Endothelial cell (in vitro differentiated cells): ENCODE measurements around the gene TNFSF8. TPM values are rescaled to one million over a fixed set of nuclear protein-coding genes. Genes with fewer than 3 reads are reported as not detected.
A peak's percentile ranks its signal among the peaks of the same experiment; 100 is the strongest.

Source experiments
- DNase-seq: peaks from one replicate; pipeline ENCODE4 v3.0.0; 2021; ENCODE audit warnings: low spot score
- H3K27ac Mint-ChIP-seq: one replicate; pipeline ENCODE4 v1.8.0; 2021; ENCODE audit warnings: mixed read lengths, inconsistent platforms; ENCODE audit not compliant: unreplicated experiment
- H3K27me3 Mint-ChIP-seq: one replicate; pipeline ENCODE4 v1.8.0; 2021; ENCODE audit warnings: mild to moderate bottlenecking, moderate library complexity, mixed read lengths, inconsistent platforms; ENCODE audit not compliant: unreplicated experiment
- H3K36me3 Mint-ChIP-seq: one replicate; pipeline ENCODE4 v1.8.0; 2021; ENCODE audit warnings: mild to moderate bottlenecking, low read depth, mixed read lengths, inconsistent platforms; ENCODE audit not compliant: unreplicated experiment
- H3K4me1 Mint-ChIP-seq: one replicate; pipeline ENCODE4 v1.8.0; 2021; ENCODE audit warnings: mild to moderate bottlenecking, mixed read lengths, inconsistent platforms; ENCODE audit not compliant: unreplicated experiment
- H3K4me3 Mint-ChIP-seq: one replicate; pipeline ENCODE4 v1.8.0; 2021; ENCODE audit warnings: mild to moderate bottlenecking, mixed read lengths, inconsistent platforms; ENCODE audit not compliant: unreplicated experiment
- H3K9me3 Mint-ChIP-seq: one replicate; pipeline ENCODE4 v1.8.0; 2021; ENCODE audit warnings: mixed read lengths, inconsistent platforms; ENCODE audit not compliant: unreplicated experiment
- total RNA-seq: library from RNA; stranded (reverse); fragmentation: NEBNext Ultra II Directional; extraction: Animal tissue kit (Norgen Biotek cat#: 25700); gene quantifications from one replicate; pipeline ENCODE4 v1.2.1, GENCODE V29; 2021; ENCODE audit not compliant: unreplicated experiment
- TF ChIP-seq, protein P1 (sequence below): fragments of 200-600 bp; sonication (generic); IDR thresholded peaks from one replicate; pipeline ENCODE4 v1.5.0; 2021; ENCODE audit warnings: antibody characterized with exemption; ENCODE audit not compliant: unreplicated experiment

Gene TNFSF8
- total RNA-seq, 1 donor from 2014 or later, result not detected

DNA sequence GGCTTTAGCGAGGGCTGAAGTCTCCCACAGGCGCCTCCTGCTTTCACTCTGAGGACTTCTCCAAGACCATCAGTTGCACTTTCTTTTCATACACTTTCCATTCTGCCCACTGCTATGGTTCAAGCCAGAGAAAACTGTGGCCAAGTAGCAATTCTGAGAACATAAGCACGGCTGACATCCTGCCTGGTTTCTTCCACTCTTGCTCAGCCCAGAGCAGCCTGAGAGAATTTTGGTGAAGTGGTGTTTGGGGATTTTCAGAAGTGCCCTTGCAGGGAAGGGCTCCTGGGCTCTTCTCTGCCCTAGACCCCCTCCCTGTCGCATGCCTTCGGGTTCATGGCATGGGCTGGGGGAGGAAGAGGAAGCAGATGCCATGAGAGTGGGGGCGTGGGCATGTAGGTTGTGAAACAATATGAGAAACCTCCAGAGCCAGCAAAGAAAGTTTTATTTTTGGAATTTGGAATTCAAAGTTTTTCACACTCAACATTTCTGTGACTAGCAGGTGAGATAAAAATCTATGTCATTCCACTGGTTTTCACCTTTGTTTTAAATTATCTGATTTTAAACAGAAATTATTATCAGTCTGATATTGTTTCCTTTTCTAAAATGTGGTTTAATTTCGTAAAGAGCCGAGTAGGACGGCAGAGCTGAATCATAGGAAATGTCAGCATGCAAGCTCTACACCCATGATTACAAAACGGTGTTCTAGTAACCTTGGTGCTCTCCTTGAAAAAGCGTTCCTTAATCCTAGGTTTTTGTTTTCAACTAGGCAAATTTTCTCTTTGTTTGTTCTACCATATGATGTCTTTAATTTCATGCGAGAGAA, 27.8 kb upstream of the TNFSF8 start:
- no peak overlapping the region for H3K27ac Mint-ChIP-seq
- TF ChIP-seq, protein P1, sequence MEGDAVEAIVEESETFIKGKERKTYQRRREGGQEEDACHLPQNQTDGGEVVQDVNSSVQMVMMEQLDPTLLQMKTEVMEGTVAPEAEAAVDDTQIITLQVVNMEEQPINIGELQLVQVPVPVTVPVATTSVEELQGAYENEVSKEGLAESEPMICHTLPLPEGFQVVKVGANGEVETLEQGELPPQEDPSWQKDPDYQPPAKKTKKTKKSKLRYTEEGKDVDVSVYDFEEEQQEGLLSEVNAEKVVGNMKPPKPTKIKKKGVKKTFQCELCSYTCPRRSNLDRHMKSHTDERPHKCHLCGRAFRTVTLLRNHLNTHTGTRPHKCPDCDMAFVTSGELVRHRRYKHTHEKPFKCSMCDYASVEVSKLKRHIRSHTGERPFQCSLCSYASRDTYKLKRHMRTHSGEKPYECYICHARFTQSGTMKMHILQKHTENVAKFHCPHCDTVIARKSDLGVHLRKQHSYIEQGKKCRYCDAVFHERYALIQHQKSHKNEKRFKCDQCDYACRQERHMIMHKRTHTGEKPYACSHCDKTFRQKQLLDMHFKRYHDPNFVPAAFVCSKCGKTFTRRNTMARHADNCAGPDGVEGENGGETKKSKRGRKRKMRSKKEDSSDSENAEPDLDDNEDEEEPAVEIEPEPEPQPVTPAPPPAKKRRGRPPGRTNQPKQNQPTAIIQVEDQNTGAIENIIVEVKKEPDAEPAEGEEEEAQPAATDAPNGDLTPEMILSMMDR, result no peak
- DNase-seq, result no peak
- H3K9me3 Mint-ChIP-seq, result peaks cover 7% of the 10 kb centered on the region
- peaks cover 20% of the 10 kb centered on the region for H3K4me1 Mint-ChIP-seq
- no peak overlapping the region for H3K4me3 Mint-ChIP-seq
- H3K36me3 Mint-ChIP-seq, result peaks cover 12% of the 10 kb centered on the region
- H3K27me3 Mint-ChIP-seq, result peaks cover 4% of the 10 kb centered on the region

DNA sequence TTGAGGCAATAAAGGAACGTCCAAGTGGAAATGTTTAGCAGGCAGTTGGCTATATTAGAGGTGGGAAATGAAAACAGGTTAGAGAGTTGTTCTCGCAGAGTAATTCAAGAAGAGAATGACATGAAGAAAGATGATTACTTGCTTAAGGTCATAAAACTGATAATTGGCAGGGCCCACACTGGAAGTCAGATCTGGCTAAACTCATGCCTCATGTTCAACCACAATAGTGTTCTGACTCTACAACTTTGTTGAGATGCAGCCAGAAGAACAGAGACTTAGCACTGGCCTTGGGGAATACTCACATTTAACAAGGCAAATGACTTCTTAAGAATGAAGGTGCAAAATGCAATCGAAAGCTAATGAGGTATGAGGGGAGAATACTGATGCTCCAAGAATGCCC, 27.2 kb upstream of the TNFSF8 start:
- Mint-ChIP-seq H3K27me3 (peaks cover 2% of the 10 kb centered on the region), H3K4me1 (peaks cover 20% of the 10 kb centered on the region), H3K27ac (no peak overlapping the region), H3K4me3 (no peak overlapping the region), H3K36me3 (peaks cover 11% of the 10 kb centered on the region), H3K9me3 (peaks cover 4% of the 10 kb centered on the region)
- DNase-seq, result no peak
- TF ChIP-seq, protein P1, result no peak

DNA sequence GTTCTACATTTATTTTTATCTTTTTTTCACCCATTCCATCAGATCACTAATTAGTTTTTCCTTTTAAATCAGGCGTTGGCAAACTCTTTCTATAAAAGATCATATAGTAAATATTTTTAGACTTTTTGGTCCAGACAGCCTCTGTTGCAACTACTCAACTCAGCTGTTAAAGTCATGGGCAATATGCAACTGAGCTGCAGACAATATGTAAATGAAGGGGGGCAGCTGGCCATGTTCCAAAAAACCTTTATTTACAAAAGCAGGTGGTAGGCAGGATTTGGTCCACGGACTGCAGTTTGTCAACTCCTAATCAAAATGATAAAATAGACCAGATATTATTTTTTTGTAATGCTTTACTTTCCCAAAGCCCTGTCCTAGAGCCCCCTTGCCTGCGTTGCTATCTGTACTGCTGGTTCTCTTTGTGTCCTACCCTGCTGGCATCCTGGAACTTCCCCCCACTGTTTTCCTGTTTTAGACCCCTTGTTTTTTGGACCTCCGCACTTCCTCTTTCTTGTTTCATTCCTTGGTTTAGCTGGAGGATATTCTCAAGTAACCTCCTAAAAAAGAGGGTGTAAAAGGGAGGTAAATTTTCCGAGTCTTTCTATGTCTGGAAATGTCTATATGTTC, 24.7 kb upstream of the TNFSF8 start:
- no peaks in the 10 kb centered on the region for H3K9me3 Mint-ChIP-seq
- TF ChIP-seq, protein P1, result no peak
- peak overlapping the region; percentile 26 for H3K27ac Mint-ChIP-seq
- no peak for DNase-seq
- H3K27me3 Mint-ChIP-seq, result peaks cover 2% of the 10 kb centered on the region
- peaks cover 3% of the 10 kb centered on the region for H3K36me3 Mint-ChIP-seq
- peaks cover 20% of the 10 kb centered on the region for H3K4me1 Mint-ChIP-seq
- H3K4me3 Mint-ChIP-seq, result no peak overlapping the region

DNA sequence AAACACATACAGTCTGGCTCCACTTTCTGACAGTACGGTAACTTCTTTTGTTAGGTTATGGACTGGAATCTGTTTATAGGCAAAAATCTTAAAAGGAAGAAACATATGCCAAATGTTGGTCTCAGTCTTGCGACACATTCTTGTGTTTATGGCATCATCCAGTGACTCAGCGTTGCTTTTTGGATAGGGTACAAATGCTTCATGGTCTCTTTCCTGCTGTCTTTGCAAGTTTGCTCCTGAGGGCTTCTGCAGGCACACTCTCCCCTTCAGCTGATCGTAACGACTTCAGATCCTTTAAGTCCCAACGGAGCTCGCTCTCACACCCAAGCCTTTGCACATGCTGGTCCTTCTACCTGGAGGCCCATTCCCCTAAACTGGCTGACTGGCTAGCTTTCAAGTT, 23.6 kb upstream of the TNFSF8 start:
- no peak for DNase-seq
- TF ChIP-seq, protein P1, result no peak
- no peaks in the 10 kb centered on the region for H3K36me3 Mint-ChIP-seq
- no peaks in the 10 kb centered on the region for H3K9me3 Mint-ChIP-seq
- H3K4me1 Mint-ChIP-seq, result peaks cover 20% of the 10 kb centered on the region
- H3K4me3 Mint-ChIP-seq, result no peak overlapping the region
- H3K27me3 Mint-ChIP-seq, result peaks cover 2% of the 10 kb centered on the region
- no peak overlapping the region for H3K27ac Mint-ChIP-seq

DNA sequence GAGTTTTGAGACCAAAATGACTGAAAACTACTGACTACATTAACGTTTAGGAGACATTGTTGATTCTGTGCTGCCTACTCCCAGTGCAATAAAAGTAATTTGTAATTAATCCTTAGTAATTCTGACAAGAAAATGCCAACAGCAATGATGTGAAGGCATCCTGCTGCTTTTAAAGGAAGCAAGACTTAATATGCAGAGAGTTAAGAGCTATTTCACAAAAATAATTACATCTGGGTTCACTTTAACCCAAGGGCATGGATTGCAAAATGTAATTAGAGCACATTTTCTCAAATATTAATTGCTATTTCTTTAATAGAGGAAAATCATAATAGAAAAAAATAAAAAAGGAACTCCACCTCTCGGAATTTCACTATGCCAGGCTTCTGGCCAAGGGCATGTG, 22.7 kb upstream of the TNFSF8 start:
- DNase-seq, result no peak
- Mint-ChIP-seq H3K27me3 (peaks cover 2% of the 10 kb centered on the region), H3K4me3 (no peak overlapping the region), H3K27ac (no peak overlapping the region), H3K36me3 (no peaks in the 10 kb centered on the region), H3K9me3 (no peaks in the 10 kb centered on the region), H3K4me1 (peaks cover 14% of the 10 kb centered on the region)
- TF ChIP-seq, protein P1, result no peak
